NCI-H2107 treated with DMSO at 0.1 percent for 48 hours (cell line): ENCODE measurements around the gene SPATA2L.
"Not testable (repeated sequence)": the region's sequence is repeated elsewhere in the genome, so short reads cannot be mapped to it uniquely, and the experiment has no call there.

Experiments used
- DNase-seq: peaks from one replicate; lab custom pipeline; 2025; ENCODE audit not compliant: unreplicated experiment; lab: John Stamatoyannopoulos, UW

Gene SPATA2L

GRCh38 chr16:89690392-89690901, 11.1 kb downstream of the SPATA2L start:
- DNase-seq, result no peak

- not testable (repeated sequence) for DNase-seq
Measured at GRCh38 chr16:89689621-89690020, 11.9 kb downstream of the SPATA2L start.

- DNase-seq, result no peak
Measured at GRCh38 chr16:89689142-89689541, 12.4 kb downstream of the SPATA2L start.

- DNase-seq, result no peak
Measured at GRCh38 chr16:89688395-89688794, 13.1 kb downstream of the SPATA2L start.

DNA sequence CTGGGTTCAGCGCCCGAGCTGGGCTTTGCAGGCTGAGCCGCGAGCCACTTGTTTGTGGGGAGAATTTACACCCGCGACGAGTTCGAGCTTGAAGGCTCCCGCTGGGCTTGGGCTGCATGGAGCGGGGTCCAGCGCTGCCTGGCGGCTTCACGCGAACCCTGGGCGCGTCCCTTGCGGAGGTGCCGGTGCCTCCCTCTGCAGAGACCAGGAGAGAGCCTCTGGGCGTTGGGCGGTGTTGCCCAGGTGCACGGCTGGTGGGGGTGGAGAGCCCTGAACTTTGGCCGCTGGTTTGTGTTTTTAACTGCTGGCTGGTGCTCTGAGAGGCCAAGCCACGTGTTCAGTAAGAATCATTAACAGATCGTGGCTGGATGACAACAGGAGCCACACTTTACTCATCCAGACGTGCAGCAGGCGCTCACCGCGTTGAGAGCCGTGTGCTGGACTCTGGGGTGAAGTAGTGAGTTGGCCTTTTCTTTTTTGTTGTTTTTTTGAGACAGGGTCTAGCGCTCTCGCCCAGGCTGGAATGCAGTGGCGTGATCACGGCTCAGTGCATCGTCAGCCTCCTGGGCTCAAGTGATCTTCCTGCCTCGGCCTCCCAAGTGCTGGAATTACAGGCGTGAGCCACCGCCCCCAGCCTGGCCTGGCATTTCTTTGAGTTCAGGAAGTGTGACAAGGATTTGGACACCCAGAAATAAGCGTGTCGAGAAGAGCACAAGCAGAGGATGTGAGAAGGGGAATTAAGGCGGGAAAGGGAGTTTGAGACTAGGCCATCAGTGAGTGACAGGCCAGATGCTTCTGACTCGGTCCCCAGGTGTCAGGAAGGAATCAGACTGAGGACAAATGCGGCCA, 14.2 kb downstream of the SPATA2L start:
- DNase-seq, result peak; percentile 4

- DNase-seq, result peak; percentile 67
Measured at GRCh38 chr16:89686520-89687091, 14.9 kb downstream of the SPATA2L start, which contains the start of gene CDK10. Gene CDK10 (plus strand): TSS chr16:89686689. CDS start chr16:89686711, 22 bp downstream.

GRCh38 chr16:89685916-89686315, 15.6 kb downstream of the SPATA2L start:
- DNase-seq, result no peak

DNA sequence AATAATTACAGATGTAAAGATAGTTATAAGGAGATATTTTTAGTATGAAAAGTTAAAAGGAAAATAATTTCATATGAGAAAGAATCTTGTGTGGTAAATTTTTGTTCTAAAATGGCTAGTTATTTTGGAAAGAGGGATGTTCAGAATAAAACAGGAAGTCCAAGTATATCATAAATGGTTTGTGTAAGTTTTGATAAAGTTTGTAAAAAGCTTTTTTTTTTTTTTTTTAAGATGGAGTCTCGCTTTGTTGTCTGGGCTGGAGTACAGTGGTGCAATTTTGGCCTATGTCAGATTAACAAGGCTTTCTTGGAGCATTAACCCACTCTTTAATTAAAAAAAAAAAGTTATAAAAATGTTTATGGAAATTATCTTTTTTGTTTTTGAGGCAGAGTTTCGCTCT, 23.2 kb downstream of the SPATA2L start:
- DNase-seq, result no peak

- DNase-seq, result no peak
Measured at GRCh38 chr16:89672177-89672941, 29.1 kb downstream of the SPATA2L start.

DNA sequence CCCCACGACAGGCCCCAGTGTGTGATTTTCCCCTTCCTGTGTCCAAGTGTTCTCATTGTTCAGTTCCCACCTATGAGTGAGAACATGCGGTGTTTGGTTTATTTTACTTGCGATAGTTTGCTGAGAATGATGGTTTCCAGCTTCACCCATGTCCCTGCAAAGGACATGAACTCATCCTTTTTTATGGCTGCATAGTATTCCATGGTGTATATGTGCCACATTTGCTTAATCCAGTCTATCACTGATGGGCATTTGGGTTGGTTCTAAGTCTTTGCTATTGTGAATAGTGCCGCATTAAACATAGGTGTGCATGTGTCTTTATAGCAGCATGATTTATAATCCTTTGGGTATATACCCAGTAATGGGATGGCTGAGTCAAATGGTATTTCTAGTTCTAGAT, 29.9 kb downstream of the SPATA2L start:
- not testable (repeated sequence) for DNase-seq

- no peak for DNase-seq
Measured at GRCh38 chr16:89670496-89671431, 30.7 kb downstream of the SPATA2L start.

DNA sequence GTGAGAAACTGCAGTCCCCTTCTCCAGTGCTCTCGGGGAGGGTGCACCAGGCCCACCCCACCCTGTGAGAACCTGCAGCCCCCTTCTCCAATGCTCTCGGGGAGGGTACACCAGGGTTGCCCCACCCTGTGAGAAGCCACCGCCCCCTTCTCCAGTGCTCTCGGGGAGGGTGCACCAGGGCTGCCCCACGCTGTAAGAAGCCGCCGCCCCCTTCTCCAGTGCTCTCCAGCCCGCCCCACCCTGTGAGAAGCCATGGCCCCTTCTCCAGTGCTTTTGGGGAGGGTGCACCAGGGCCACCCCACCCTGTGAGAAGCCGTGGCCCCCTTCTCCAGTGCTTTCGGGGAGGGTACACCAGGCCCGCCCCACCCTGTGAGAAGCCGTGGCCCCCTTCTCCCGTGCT, 31.8 kb downstream of the SPATA2L start:
- no peak for DNase-seq

DNA sequence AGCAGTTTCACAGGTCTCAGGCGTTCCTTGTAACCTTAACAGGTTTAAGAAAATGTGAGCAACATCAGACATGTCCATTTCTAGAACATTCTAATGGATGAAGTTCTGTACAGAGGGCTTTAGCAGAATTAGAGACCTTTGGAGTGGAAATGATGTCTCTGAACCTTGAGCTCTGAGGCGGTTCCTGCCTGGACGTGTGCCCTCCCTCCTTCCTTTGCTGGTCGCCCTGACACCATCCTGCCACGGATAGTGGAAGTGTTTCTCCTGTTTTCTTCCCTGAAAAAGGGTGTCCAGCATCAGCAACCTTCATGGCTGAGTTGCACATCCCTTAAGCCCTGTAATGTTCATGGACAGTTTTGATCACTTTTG, 32.7 kb downstream of the SPATA2L start:
- no peak for DNase-seq

DNA sequence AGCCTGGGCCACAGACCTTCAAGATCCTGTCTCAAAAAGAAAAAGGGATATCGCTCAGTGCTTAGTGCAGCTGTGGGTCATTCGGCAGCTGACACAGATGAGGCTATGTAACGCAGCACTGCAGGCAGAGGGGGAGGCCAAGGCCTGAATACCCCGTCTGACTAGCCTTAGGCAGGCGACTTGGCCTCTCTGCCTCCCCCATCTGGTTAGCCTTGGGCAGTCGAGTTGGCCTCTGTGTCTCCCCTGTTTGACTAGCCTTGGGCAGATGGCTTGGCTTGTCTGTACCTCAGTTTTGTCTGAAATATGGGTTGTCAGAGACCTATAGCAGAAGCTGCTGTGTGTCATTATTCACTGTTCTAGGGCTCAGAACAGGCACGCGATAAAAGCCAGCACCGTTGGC, 33.9 kb downstream of the SPATA2L start:
- no peak for DNase-seq

GRCh38 chr16:89667000-89667399, 34.5 kb downstream of the SPATA2L start:
- not testable (repeated sequence) for DNase-seq

GRCh38 chr16:89664238-89664637, 37.3 kb downstream of the SPATA2L start:
- DNase-seq, result not testable (repeated sequence)

- DNase-seq, result no peak
Measured at GRCh38 chr16:89661215-89661614, 40.3 kb downstream of the SPATA2L start.

- DNase-seq, result no peak
Measured at GRCh38 chr16:89660146-89660545, 41.4 kb downstream of the SPATA2L start.

- no peak for DNase-seq
Measured at GRCh38 chr16:89658221-89658879, 43.2 kb downstream of the SPATA2L start.
